ENCODE results near the gene CARS2.

The CARS2 gene

DNA sequence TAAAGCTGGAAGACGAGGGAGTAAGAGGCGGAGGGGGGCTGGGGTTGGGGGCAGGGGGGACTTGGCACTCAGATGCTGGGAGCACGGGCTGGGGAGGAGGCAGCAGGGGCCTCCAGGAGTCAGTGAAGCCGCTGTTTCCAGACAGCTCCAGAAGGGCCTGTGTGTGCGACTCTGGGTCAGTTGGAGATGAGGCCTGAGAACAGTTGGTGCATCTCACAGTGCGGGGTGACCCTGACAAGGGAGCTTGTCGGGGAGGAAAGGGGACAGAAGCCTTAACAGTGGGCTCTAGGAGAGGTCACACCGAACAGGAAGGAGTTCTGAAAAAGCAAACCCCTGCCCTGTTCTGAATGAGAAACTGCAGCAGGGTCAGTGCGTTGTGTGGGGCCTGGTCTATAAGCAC, 79.4 kb downstream of the CARS2 start:
- no peak overlapping the region for H3K4me3 ChIP-seq (IDR thresholded peaks at IDR 0.05; ENCODE audit: insufficient read depth, low read depth, low read length)
- H3K4me2 ChIP-seq = no peak overlapping the region
- TF ChIP-seq, protein P1, sequence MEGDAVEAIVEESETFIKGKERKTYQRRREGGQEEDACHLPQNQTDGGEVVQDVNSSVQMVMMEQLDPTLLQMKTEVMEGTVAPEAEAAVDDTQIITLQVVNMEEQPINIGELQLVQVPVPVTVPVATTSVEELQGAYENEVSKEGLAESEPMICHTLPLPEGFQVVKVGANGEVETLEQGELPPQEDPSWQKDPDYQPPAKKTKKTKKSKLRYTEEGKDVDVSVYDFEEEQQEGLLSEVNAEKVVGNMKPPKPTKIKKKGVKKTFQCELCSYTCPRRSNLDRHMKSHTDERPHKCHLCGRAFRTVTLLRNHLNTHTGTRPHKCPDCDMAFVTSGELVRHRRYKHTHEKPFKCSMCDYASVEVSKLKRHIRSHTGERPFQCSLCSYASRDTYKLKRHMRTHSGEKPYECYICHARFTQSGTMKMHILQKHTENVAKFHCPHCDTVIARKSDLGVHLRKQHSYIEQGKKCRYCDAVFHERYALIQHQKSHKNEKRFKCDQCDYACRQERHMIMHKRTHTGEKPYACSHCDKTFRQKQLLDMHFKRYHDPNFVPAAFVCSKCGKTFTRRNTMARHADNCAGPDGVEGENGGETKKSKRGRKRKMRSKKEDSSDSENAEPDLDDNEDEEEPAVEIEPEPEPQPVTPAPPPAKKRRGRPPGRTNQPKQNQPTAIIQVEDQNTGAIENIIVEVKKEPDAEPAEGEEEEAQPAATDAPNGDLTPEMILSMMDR (conservative IDR thresholded peaks at IDR 0.05; ENCODE audit: low read depth, low read length) = no peak
- H3K79me2 ChIP-seq (ENCODE audit: insufficient read depth, low read depth) = 0 out of 2 replicates have a peak, but pooled peaks cover 3% of the 10 kb centered on the region
- H3K36me3 ChIP-seq (ENCODE audit: insufficient read depth) = no peaks in the 10 kb centered on the region
- H3K27ac ChIP-seq = no peak overlapping the region
- H3K27me3 ChIP-seq (ENCODE audit: insufficient read depth, low read depth) = no peaks in the 10 kb centered on the region
- H4K20me1 ChIP-seq (ENCODE audit: insufficient read depth) = no peaks in the 10 kb centered on the region
- no peak overlapping the region for H2AFZ ChIP-seq (ENCODE audit: low read depth)
- H3K4me1 ChIP-seq (ENCODE audit: low read depth, poor library complexity, severe bottlenecking) = no peaks in the 10 kb centered on the region
- no peak overlapping the region for H3K9ac ChIP-seq

DNA sequence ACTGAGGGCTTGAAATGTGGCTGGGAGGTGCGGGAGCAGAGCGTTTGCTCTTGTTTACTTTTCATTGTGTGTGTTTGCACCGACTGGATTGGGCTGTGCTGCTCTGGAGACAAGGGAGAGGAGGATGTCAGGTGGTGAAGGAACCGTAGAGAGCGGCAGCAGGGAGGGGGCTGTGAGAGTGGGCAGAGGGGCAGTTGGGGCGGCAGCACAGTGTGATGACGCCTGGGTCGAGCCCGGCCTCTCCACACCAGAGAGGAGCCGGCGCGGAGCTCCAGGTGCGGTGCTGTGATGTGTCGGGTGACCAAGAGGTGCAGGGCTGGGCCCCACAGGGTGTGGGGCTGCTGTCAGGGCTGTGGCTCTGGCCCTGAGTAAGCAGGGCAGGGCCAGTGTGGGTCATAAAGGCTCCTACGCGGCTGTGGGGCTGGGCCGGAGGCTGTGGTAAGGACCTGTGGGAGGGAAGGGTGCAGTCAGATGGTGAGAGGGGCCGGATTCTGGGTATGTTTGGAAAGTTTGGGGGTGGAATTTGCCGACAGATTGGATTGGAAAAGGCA, 80.1 kb downstream of the CARS2 start:
- H3K79me2 ChIP-seq (ENCODE audit: insufficient read depth, low read depth) = peaks cover 10% of the 10 kb centered on the region; the same call in 1 of the 2 replicates
- H3K4me3 ChIP-seq (IDR thresholded peaks at IDR 0.05; ENCODE audit: insufficient read depth, low read depth, low read length) = no peak overlapping the region
- no peaks in the 10 kb centered on the region for H4K20me1 ChIP-seq (ENCODE audit: insufficient read depth)

DNA sequence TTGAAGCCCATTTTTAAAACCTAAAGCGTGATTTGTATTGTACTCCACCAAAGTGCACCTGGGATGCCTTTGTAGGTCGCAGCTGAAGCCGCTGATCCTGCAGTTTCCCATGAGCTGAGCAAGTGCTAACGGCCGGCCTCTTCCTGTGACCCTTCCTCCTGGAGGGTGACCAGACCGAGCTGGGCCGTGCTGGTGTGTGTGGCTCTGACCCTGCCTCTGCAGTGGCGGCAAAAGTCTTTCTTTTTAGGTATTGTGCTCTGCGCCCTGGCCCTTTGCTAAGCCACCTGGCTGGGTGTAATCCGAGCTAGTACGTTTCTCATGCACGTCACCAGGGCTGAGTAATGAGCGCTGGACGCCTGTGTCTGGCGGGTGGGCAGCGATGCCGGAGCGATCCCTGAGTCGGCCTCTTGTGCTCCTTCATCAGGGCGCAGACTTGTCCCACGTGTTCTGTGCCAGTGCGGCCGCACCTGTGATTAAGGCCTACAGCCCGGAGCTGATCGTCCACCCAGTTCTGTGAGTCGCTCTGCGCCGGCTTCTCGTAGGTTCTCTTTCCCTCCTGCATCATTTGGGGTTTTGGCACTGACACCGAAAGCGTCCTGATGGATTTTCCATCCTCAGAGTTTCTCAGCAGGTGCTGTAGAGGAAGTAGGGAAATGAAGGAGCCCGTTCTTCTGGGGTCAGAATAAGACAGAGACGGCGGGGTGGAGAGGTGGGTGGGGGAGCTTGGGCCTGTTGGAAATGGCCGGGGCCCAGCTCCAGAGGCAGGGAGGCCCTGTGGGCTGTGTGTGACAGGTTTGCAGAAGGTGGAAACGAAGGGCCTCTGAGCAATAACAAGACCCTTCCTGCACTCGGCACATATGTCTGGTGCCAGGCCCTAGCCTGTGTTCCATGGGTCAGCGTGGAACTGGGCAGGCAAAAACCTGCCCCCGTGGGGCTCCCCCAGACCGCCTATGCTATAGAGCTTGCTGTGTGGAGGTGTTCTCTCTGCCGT, 80.9 kb downstream of the CARS2 start:
- Histone ChIP-seq H3K4me1 (ENCODE audit: low read depth, poor library complexity, severe bottlenecking) (no peaks in the 10 kb centered on the region), H3K27me3 (ENCODE audit: insufficient read depth, low read depth) (no peaks in the 10 kb centered on the region), H3K4me3 (IDR thresholded peaks at IDR 0.05; ENCODE audit: insufficient read depth, low read depth, low read length) (no peak overlapping the region), H2AFZ (ENCODE audit: low read depth) (no peak overlapping the region), H3K4me2 (no peak overlapping the region), H4K20me1 (ENCODE audit: insufficient read depth) (no peaks in the 10 kb centered on the region), H3K79me2 (ENCODE audit: insufficient read depth, low read depth) (peaks cover 18% of the 10 kb centered on the region; the same call in 1 of the 2 replicates), H3K9ac (no peak overlapping the region), H3K27ac (no peak overlapping the region), H3K36me3 (ENCODE audit: insufficient read depth) (no peaks in the 10 kb centered on the region)
- TF ChIP-seq, protein P1 (conservative IDR thresholded peaks at IDR 0.05; ENCODE audit: low read depth, low read length) = no peak

More for the DNA sequence above, 80.1 kb downstream of the CARS2 start:
- Histone ChIP-seq H3K9ac (no peak overlapping the region), H3K27me3 (ENCODE audit: insufficient read depth, low read depth) (no peaks in the 10 kb centered on the region), H2AFZ (ENCODE audit: low read depth) (no peak overlapping the region), H3K4me2 (no peak overlapping the region), H3K4me1 (ENCODE audit: low read depth, poor library complexity, severe bottlenecking) (no peaks in the 10 kb centered on the region), H3K36me3 (ENCODE audit: insufficient read depth) (no peaks in the 10 kb centered on the region), H3K27ac (no peak overlapping the region)
- TF ChIP-seq, protein P1 (conservative IDR thresholded peaks at IDR 0.05; ENCODE audit: low read depth, low read length) = no peak

DNA sequence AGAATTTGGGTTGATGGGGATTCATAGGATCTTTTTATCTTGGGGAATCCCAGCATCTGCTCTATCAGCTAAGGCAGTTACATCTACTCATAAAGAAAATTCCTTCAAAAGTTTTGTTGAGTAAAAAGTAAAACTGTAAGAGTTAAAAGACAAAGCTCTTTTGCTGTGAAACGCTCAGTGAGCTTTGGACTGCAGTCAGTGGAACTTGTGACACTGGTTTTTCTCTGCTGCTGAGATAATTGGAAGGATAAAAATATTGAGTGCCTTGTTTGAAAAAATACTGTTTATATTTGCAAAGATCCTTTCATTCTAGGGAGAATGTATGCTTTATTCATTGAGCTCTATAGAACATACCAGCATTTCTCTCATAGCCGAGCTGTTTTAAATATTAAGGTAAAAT, 85.3 kb downstream of the CARS2 start:
- Histone ChIP-seq H3K36me3 (ENCODE audit: insufficient read depth) (no peaks in the 10 kb centered on the region), H4K20me1 (ENCODE audit: insufficient read depth) (no peaks in the 10 kb centered on the region), H3K4me3 (IDR thresholded peaks at IDR 0.05; ENCODE audit: insufficient read depth, low read depth, low read length) (no peak overlapping the region), H3K27ac (no peak overlapping the region), H3K4me2 (no peak overlapping the region), H3K9ac (no peak overlapping the region), H3K4me1 (ENCODE audit: low read depth, poor library complexity, severe bottlenecking) (peaks cover 12% of the 10 kb centered on the region), H2AFZ (ENCODE audit: low read depth) (no peak overlapping the region), H3K27me3 (ENCODE audit: insufficient read depth, low read depth) (no peaks in the 10 kb centered on the region), H3K79me2 (ENCODE audit: insufficient read depth, low read depth) (peaks cover 58% of the 10 kb centered on the region)
- TF ChIP-seq, protein P1 (conservative IDR thresholded peaks at IDR 0.05; ENCODE audit: low read depth, low read length) = no peak

Measured in KMS-11 (cell line).